HG03558 (cell line): ENCODE results near the gene PFKL.
"Not testable (repeated sequence)": the region's sequence is repeated elsewhere in the genome, so short reads cannot be mapped to it uniquely, and the experiment has no call there.

Experiments used
- ATAC-seq: cut with Tn5 transposase; IDR thresholded peaks from one replicate; pipeline ENCODE4 v1.9.1; 2021; ENCODE audit warnings: moderate number of reproducible peaks; ENCODE audit not compliant: unreplicated experiment; ENCODE audit errors: extremely low read depth

The PFKL gene

DNA sequence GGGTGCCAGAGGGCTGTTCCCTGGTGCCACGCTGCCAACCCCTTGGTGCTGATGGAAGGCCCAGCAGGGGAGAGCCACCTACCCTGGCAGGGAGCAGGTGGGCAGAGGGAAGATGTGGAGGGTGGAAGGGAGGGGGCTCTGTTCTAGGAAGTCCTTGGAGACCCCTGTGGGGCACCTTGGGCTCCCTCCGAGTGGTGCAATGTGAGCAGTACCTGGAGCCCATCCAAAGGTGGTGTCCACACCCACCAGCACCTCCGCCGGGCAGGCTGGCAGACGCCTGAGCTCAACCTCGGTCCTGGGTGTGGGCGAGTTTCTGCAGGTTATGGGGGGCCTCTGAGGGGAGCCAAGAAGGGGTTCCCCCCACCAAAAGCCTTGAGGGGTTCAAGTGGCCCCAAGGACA is 26.8 kb upstream of the PFKL start:
- ATAC-seq = no peak

GRCh38 chr21:44275041-44275440 is 24.8 kb upstream of the PFKL start:
- ATAC-seq = no peak

- no peak for ATAC-seq
Measured at GRCh38 chr21:44279354-44280260, 20.2 kb upstream of the PFKL start.

- no peak for ATAC-seq
Measured at GRCh38 chr21:44281801-44282200, 18.1 kb upstream of the PFKL start.

- ATAC-seq = no peak
Measured at GRCh38 chr21:44282370-44282769, 17.5 kb upstream of the PFKL start.

- not testable (repeated sequence) for ATAC-seq
Measured at GRCh38 chr21:44283211-44283785, 16.6 kb upstream of the PFKL start.

DNA sequence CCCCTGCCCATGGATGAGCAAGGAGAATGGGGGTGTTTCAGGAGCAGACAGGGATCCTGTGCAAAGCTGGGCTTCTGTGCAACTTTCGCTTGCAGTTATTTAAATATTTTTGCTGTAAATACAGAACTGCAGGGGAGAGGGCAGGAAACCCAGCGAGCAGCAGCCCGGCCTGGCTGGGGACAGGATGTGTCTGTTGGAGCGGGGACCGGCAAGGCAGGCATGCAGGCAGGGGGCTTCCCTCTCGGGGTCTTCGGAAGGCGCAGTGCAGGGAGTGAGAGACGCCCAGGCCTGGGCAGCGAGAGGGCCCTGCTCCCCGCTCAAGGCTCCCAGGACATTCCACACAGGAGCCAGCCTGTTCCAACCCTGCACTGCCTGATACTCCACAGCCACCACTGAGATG is 15.9 kb upstream of the PFKL start:
- ATAC-seq = no peak

DNA sequence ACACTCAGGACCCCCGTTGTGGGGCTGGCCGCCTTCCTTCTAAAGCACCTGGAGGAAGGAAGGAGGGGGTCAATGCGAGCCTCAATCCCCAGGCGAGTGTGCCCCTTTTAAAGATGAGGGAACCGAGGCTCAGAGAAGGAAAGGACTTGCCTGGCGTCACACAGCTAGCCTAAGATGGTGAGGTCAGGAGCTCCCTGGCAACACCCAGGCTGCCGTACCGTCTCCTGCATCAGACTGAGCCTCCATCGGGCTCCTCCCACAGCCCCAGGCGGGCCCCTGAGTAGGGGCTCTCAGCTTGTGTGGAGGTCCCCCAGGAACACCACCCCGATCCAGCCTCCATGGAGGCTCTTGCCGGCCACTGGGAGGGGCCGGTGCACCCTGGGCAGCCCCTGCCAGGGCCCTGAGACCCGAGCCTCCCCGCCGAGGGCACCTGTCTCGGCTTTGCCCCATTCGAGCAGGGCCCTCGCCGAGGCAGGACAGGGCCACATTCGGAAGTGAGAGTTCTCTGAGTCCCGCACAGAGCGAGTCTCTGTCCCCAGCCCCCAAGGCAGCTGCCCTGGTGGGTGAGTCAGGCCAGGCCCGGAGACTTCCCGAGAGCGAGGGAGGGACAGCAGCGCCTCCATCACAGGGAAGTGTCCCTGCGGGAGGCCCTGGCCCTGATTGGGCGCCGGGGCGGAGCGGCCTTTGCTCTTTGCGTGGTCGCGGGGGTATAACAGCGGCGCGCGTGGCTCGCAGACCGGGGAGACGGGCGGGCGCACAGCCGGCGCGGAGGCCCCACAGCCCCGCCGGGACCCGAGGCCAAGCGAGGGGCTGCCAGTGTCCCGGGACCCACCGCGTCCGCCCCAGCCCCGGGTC is 14.5 kb upstream of the PFKL start, which contains the start of gene AIRE:
Gene AIRE (plus strand): TSS at position 739 of the 855 bp plus-strand sequence. CDS start 131 bp downstream, outside the sequence.
- ATAC-seq = no peak

GRCh38 chr21:44286086-44286715 is 13.7 kb upstream of the PFKL start:
- no peak for ATAC-seq

- ATAC-seq = no peak
Measured at GRCh38 chr21:44286716-44287632, 12.9 kb upstream of the PFKL start.

- no peak for ATAC-seq
Measured at GRCh38 chr21:44288251-44289110, 11.4 kb upstream of the PFKL start.

- ATAC-seq = no peak
Measured at GRCh38 chr21:44289381-44290010, 10.4 kb upstream of the PFKL start.

GRCh38 chr21:44290327-44291077 is 9.4 kb upstream of the PFKL start:
- no peak for ATAC-seq

- no peak for ATAC-seq
Measured at GRCh38 chr21:44291078-44291935, 8.5 kb upstream of the PFKL start.

DNA sequence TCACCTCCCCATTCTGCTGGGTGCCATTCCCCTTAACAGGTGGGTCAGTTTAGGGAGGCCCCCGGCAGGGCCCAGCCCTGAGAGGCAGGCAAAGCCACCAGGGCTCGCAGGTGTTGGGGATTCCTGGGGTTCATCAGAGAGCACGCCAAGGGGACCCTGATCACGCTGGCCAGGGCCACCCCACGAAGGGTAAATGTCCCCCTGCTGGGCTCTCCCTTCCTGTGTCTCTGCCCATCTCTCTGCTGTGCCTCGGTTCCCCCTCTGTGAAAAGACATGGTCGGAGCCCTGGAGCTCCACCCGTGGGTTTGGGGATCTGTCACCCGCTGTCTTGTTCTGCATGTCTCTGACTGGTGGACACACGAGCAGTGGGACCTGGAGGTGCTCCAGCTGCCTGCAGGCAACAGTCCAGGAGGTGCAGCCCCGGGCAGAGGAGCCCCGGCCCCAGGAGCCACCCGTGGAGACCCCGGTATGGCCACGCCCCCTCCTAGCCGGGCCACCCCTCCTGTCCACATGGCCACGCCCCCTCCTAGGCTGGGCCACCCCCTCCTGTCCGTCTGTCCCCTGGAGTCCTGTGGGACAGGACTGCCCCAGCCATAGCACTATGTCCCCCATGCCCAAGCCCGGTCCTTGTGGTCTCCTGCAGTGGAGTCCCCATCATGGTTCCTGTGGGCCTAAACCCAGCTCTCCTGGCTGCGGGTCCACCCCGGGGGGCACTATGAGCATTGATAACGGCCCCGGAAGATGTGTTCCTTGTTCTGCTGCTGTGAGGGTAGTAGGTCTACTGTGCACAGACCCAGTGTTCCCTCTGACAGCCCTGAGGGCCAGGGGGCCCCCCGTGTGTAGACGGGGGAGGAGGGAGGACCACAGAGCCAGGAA is 7.7 kb upstream of the PFKL start:
- ATAC-seq = no peak
